HCT116 (cell line): ENCODE measurements around the gene NID2. TPM values are rescaled to one million over a fixed set of nuclear protein-coding genes. Genes with fewer than 3 reads are reported as not detected.

Experiments
- ATAC-seq: fragments of 200-7000 bp; cut with Tn5 transposase; 2 replicates; pipeline ENCODE4 v1.9.1; 2020; ENCODE audit warnings: mild to moderate bottlenecking, moderate library complexity
- BruUV-seq: library from RNA; stranded (reverse); fragments of 400-500 nt; replicated peaks from 2 replicates; lab custom pipeline; 2021; lab: Mats Ljungman, UMichigan
- CTCF ChIA-PET: fragments of 300-600 bp; sonication (Branson Sonifier 250); formaldehyde crosslinking; loops from one replicate; lab custom pipeline; 2021; ENCODE audit warnings: antibody characterized with exemption; lab: Charles Lee
- POLR2A ChIA-PET: fragments of 300-600, 350-600 bp; sonication (Branson Sonifier 250); formaldehyde crosslinking; loops from one replicate; lab custom pipeline; 2021; ENCODE audit warnings: antibody characterized with exemption; lab: Charles Lee
- RAD21 ChIA-PET, 2 experiments: fragments of 300-600 bp; sonication (Branson Sonifier 250); formaldehyde crosslinking; loops; one replicate each; lab custom pipeline; 2023; ENCODE audit warnings: low total read pairs in 2 of 2; ENCODE audit not compliant: uncharacterized antibody in 2 of 2, unreplicated experiment in 2 of 2, low non-redundant PET in 1 of 2; lab: Charles Lee
- DNase-seq: peaks from one replicate; pipeline ENCODE4 v3.0.0-alpha.2; 2010; ENCODE audit warnings: low read depth, low spot score
- H2AFZ ChIP-seq: fragments of 200-600 bp; shearing (Covaris generic), sonication (generic); 2 replicates; pipeline ENCODE4 v1.6.1; 2017; ENCODE audit warnings: low read depth, mixed run types, mixed read lengths, antibody characterized with exemption, low read length; ENCODE audit not compliant: poor library complexity, severe bottlenecking
- H3K27ac ChIP-seq: 2 replicates; pipeline ENCODE4 v1.5.1; 2012; ENCODE audit warnings: low read depth, low read length
- H3K27me3 ChIP-seq: fragments of 200-600 bp; sonication (generic); 2 replicates; pipeline ENCODE4 v1.6.1; 2016; ENCODE audit warnings: mixed run types, low read length, mixed read lengths; ENCODE audit not compliant: insufficient read depth
- H3K36me3 ChIP-seq, 2 experiments: fragments of 200-500 bp in 1 of 2; fragments of 200-600 bp in 1 of 2; sonication (Bioruptor generic) in 1 of 2; sonication (generic) in 1 of 2; 2 replicates each; pipeline versions ENCODE4 v1.5.1 to v1.6.1; 2014 to 2016; ENCODE audit warnings: low read length in 2 of 2, inconsistent platforms in 1 of 2, mixed read lengths in 1 of 2, mixed run types in 1 of 2; ENCODE audit not compliant: insufficient read depth in 2 of 2, control insufficient read depth in 1 of 2
- H3K4me1 ChIP-seq, 2 experiments: fragments of 200-600 bp in 1 of 2; sonication (generic) in 1 of 2; 2 replicates each; pipeline versions ENCODE4 v1.5.1 to v1.6.1; 2012 to 2017; ENCODE audit warnings: low read length in 2 of 2, inconsistent platforms in 1 of 2, mild to moderate bottlenecking in 1 of 2, mixed read lengths in 1 of 2, mixed run types in 1 of 2, moderate library complexity in 1 of 2; ENCODE audit not compliant: insufficient read depth in 2 of 2, control insufficient read depth in 1 of 2
- H3K4me2 ChIP-seq: fragments of 200-600 bp; sonication (generic); 2 replicates; pipeline ENCODE4 v1.6.1; 2017; ENCODE audit warnings: mixed run types, low read length, mixed read lengths
- H3K4me3 ChIP-seq, 2 experiments: fragments of 200-600 bp in 1 of 2; sonication (generic) in 1 of 2; replicated peaks in 1 of 2; 2 replicates each; pipeline ENCODE4 v1.5.1; 2011 to 2016; ENCODE audit warnings: low read length in 2 of 2, control low read depth in 1 of 2, low read depth in 1 of 2, mild to moderate bottlenecking in 1 of 2, mixed read lengths in 1 of 2, mixed run types in 1 of 2
- H3K79me2 ChIP-seq: fragments of 200-600 bp; sonication (generic); 2 replicates; pipeline ENCODE4 v1.6.1; 2017; ENCODE audit warnings: mild to moderate bottlenecking, mixed run types, low read length, moderate library complexity, mixed read lengths; ENCODE audit not compliant: insufficient read depth
- H3K9ac ChIP-seq: fragments of 200-600 bp; sonication (generic); 2 replicates; pipeline ENCODE4 v1.6.1; 2016; ENCODE audit warnings: low read length, mixed read lengths
- H3K9me2 ChIP-seq: fragments of 200-600 bp; sonication (generic), shearing (Covaris generic); 2 replicates; pipeline ENCODE4 v1.6.1; 2017; ENCODE audit warnings: mixed run types, mild to moderate bottlenecking, moderate library complexity; ENCODE audit not compliant: insufficient read depth
- H3K9me3 ChIP-seq, 2 experiments: fragments of 200-500 bp in 1 of 2; fragments of 200-600 bp in 1 of 2; sonication (Bioruptor generic) in 1 of 2; sonication (generic) in 1 of 2; 2 replicates each; pipeline ENCODE4 v1.6.1; 2014 to 2017; ENCODE audit warnings: low read length in 2 of 2, mixed read lengths in 2 of 2, inconsistent platforms in 1 of 2, low read depth in 1 of 2, mild to moderate bottlenecking in 1 of 2, mixed run types in 1 of 2, moderate library complexity in 1 of 2; ENCODE audit not compliant: control insufficient read depth in 1 of 2, insufficient read depth in 1 of 2
- H4K20me1 ChIP-seq: fragments of 200-600 bp; sonication (generic), shearing (Covaris generic); 2 replicates; pipeline ENCODE4 v1.6.1; 2017; ENCODE audit warnings: mixed run types, mild to moderate bottlenecking, moderate library complexity; ENCODE audit not compliant: insufficient read depth
- CEBPB ChIP-seq: IDR thresholded peaks from 2 replicates; pipeline ENCODE4 v1.6.1; 2012; ENCODE audit warnings: low read depth
- EZH2 ChIP-seq: fragments of 200-600 bp; sonication (generic); IDR thresholded peaks from 2 replicates; pipeline ENCODE4 v1.6.1; 2017; ENCODE audit warnings: antibody characterized with exemption, mixed run types
- FOSL1 ChIP-seq: IDR thresholded peaks from 2 replicates; pipeline ENCODE4 v1.6.1; 2012; ENCODE audit warnings: low read depth
- POLR2A ChIP-seq: IDR thresholded peaks from 2 replicates; pipeline ENCODE4 v1.7.0; 2011; ENCODE audit warnings: borderline replicate concordance; ENCODE audit not compliant: insufficient read depth, insufficient read length; ENCODE audit errors: extremely low read depth
- SP1 ChIP-seq: IDR thresholded peaks from 2 replicates; pipeline ENCODE4 v1.6.1; 2012; ENCODE audit warnings: low read depth
- SRF ChIP-seq: IDR thresholded peaks from 2 replicates; pipeline ENCODE4 v1.6.1; 2012; ENCODE audit warnings: low read depth
- TCF7L2 ChIP-seq: IDR thresholded peaks from 2 replicates; pipeline ENCODE4 v1.7.0; 2011; ENCODE audit warnings: borderline replicate concordance, inconsistent platforms; ENCODE audit not compliant: insufficient read depth, insufficient read length; ENCODE audit errors: extremely low read depth
- ZFX ChIP-seq: fragments of 450-650 bp; IDR thresholded peaks from 2 replicates; pipeline ENCODE4 v1.6.1; 2017
- ZNF274 ChIP-seq: fragments of 200-500 bp; sonication (Bioruptor generic); IDR thresholded peaks from 2 replicates; pipeline ENCODE4 v1.6.1; 2014; ENCODE audit warnings: mild to moderate bottlenecking, low read depth, low read length, inconsistent platforms
- intact Hi-C: fragments of 100-400 bp; cut with micrococcal nuclease; formaldehyde crosslinking; loops from 2 replicates; pipeline ENCODE4 v1.10.0; 2022
- total RNA-seq: library from RNA; stranded (reverse); gene quantifications from one replicate; pipeline ENCODE4 v1.2.1, GENCODE V29; 2021; ENCODE audit not compliant: unreplicated experiment
- TF ChIP-seq, protein P1 (sequence below): IDR thresholded peaks from 2 replicates; pipeline ENCODE4 v1.6.1; 2011; ENCODE audit warnings: mild to moderate bottlenecking, low read length, moderate library complexity; ENCODE audit not compliant: insufficient replicate concordance; ENCODE audit errors: extremely low read depth

The NID2 gene
- total RNA-seq, 1 experiment from 2014 or later = 0.84 TPM

DNA sequence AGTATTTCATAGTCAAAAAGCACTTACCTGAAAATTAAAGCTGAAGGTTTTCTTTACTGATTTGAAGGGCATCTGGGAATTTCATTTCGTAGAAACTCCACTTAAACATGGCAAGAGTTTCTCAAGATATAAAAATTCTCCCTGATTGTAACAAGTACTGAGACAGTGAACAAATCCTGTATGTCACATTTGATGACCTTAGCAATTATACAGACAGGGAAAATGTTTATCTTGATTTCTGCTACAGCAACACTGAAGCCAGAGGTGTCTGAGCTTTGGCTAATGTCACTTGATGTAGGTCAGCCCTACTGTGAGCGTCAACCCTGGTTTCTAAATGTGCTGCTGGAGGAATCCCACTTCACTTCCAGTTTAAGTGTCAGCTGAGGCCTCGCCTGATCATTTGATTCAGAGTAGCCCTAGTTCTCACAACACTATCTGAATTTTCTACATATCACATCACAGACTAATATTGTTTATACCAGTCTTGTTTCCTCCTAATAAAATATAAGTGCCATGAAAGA is 58.6 kb downstream of the NID2 start:
- H3K4me2 ChIP-seq = no peak overlapping the region
- peaks cover 26 to 46% of the 10 kb centered on the region in 2 experiments; a peak in 3 of 4 replicates for H3K36me3 ChIP-seq
- no peak overlapping the region for H3K9ac ChIP-seq
- DNase-seq (no peak), ATAC-seq (no peak)
- H3K79me2 ChIP-seq = no peaks in the 10 kb centered on the region; the same call in 1 of the 2 replicates
- H3K4me3 ChIP-seq = no peak overlapping the region
- CTCF ChIA-PET = no interaction called here
- intact Hi-C loops = no loop called here
- H4K20me1 ChIP-seq = no peaks in the 10 kb centered on the region
- RAD21 ChIA-PET = no interaction called here
- POLR2A ChIA-PET = no interaction called here
- H3K27ac ChIP-seq = no peak overlapping the region
- H3K4me1 ChIP-seq = no peaks in the 10 kb centered on the region
- no TSS peak for BruUV-seq
- H3K9me3 ChIP-seq = no peaks in the 10 kb centered on the region
- TF ChIP-seq POLR2A (no peak), SP1 (no peak), CEBPB (no peak)
- TF ChIP-seq, all 23 proteins: peak for 0
- Histone ChIP-seq H2AFZ (no peak overlapping the region), H3K9me2 (no peaks in the 10 kb centered on the region), H3K27me3 (no peaks in the 10 kb centered on the region)

GRCh38 chr14:52008136-52008535 is 60.7 kb downstream of the NID2 start:
- ChIA-PET CTCF (no interaction called here), RAD21 (no interaction called here)
- no peak overlapping the region for H2AFZ ChIP-seq
- no peaks in the 10 kb centered on the region for H3K9me2 ChIP-seq
- H3K4me1 ChIP-seq = no peaks in the 10 kb centered on the region
- no peak for ATAC-seq
- no TSS peak for BruUV-seq
- H3K27ac ChIP-seq = no peak overlapping the region
- H3K4me2 ChIP-seq = no peak overlapping the region
- TF ChIP-seq, protein P1, sequence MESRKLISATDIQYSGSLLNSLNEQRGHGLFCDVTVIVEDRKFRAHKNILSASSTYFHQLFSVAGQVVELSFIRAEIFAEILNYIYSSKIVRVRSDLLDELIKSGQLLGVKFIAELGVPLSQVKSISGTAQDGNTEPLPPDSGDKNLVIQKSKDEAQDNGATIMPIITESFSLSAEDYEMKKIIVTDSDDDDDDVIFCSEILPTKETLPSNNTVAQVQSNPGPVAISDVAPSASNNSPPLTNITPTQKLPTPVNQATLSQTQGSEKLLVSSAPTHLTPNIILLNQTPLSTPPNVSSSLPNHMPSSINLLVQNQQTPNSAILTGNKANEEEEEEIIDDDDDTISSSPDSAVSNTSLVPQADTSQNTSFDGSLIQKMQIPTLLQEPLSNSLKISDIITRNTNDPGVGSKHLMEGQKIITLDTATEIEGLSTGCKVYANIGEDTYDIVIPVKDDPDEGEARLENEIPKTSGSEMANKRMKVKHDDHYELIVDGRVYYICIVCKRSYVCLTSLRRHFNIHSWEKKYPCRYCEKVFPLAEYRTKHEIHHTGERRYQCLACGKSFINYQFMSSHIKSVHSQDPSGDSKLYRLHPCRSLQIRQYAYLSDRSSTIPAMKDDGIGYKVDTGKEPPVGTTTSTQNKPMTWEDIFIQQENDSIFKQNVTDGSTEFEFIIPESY = no peak
- TF ChIP-seq TCF7L2 = no peak
- TF ChIP-seq ZNF274 = no peak
- TF ChIP-seq EZH2 = no peak
- TF ChIP-seq ZFX = no peak
- no peak for TF ChIP-seq FOSL1
- no peak for TF ChIP-seq SRF
- TF ChIP-seq, all 23 proteins: peak for 0
- H4K20me1 ChIP-seq = no peaks in the 10 kb centered on the region
- no peaks in the 10 kb centered on the region for H3K9me3 ChIP-seq
- intact Hi-C loops = no loop called here
- H3K27me3 ChIP-seq = no peaks in the 10 kb centered on the region
- no peak overlapping the region for H3K9ac ChIP-seq
- no peak overlapping the region for H3K4me3 ChIP-seq
- no peak for DNase-seq
- POLR2A ChIA-PET = no interaction called here
- no peaks in the 10 kb centered on the region; the same call in 1 of the 2 replicates for H3K79me2 ChIP-seq
- H3K36me3 ChIP-seq = peaks cover 40 to 61% of the 10 kb centered on the region in 2 experiments
